GM21529 (cell line): Measurements from ENCODE around the gene ARID5A.

Source experiments
- ATAC-seq: cut with Tn5 transposase; IDR thresholded peaks from one replicate; pipeline ENCODE4 v1.9.1; 2021; ENCODE audit not compliant: unreplicated experiment

The ARID5A gene

DNA sequence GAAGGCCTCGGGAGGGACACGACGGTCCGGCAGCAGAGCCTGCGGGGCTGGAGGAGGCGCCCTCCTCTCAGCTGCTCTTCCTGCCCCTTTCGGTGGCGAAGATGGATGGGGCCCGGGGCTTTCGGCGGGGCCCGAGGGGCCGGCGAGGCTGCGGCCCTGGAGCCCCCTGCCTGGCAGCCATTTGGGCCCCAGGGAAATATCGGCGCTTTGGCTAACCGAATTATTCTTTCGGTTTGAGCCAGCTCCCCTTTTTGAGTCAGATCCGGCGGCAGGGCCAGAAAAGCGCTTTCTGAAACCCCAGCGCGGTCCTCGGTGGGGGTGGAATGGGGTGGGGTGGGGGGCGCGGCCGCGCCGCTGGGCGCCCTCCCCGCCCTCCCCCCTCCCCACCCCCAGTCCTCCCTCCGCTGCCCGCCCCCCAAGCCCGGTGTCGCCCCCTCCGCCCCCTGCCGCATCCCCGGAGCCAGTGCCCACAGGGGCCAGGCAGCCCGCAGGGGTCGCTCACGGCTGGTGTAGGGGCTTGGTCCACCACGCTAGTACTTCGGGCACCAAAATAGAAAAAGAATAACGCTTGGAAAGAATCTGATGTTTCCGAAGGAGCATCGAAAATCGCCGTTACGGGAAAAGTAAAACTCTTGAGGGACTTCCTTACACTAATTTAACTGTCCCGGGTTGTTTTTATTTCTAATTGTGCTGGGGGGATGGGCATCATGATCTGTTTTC lies 9.1 kb upstream of the ARID5A start:
- peak; percentile 36 for ATAC-seq

- no peak for ATAC-seq
These were observed 8.4 kb upstream of the ARID5A start for GRCh38 chr2:96528006-96528699.

DNA sequence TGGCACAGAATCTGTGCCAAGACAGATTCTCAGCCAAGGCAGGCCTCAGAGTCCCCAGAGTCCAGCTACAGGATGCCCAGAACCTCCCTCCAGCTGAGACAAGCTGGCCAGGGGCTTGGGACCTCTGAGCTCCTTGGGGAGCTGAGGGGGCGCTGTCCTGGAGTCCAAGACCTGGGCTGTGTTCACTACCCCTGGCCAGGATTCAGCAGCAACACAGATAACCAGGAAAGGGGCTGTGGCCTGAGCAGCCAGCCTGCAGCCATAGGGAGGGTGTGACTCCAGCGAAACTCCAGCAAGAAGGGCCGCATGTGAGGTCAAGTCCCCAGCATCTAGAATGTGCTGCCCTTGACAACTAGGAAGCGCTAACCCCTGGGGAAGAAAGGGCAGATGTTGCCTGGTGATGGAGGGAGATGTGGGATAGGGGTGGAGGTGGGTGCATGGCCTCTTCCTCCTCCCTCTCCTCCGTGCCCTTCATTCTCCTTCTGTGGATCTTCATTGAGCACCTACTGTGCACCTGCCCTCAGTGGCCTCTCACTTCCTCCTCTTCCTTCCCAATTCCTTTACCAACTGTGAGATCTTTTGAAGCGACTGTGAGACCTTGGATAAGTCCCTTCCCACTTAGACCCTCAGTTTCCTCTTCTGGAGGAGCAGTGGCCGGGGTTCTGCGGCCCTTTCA lies 7.7 kb upstream of the ARID5A start:
- ATAC-seq: no peak

GRCh38 chr2:96529376-96530143 lies 7.0 kb upstream of the ARID5A start:
- ATAC-seq: no peak

GRCh38 chr2:96530144-96530430 lies 6.5 kb upstream of the ARID5A start:
- no peak for ATAC-seq

DNA sequence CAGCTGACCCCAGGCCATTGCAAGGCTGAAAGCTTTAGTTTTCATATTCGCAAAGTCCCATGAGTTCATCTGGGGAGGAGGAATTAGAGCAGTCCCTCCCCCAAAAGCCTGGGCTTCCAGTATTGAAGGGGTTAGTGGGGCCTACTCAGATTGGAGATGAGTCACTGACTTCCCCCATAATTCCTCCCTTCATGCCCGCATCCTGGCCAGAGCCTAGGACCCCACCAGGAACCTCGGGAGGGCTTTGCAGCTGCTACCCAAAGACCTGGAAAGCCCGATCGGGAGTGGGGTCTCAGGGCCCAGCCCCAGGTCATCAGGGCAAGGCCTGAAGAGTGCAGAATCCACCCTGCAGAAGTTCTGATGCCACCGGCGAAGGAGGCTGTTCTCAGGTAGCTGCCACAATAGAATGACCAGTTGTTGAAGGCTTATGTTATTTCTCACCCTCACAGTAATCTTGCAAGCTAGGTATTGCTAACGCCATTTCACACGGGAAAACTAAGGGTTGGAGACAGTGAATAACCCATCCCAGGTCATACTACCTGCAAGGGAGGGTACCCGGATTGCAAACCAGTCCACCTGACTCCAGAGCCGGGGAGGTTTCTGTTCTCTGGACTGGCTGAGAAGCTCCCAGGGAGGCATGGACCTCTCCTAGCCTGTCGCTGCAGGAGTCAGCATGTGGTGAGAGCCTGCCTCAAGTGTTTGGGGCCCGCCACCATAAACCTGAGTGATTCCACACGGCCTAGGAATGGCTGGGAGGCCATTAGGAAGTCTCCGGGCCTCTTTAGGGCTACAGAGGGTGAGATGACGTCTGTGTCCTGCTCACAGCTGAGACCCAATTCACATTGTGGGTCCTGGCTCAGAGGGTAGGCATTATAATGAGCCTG lies 5.8 kb upstream of the ARID5A start:
- no peak for ATAC-seq

DNA sequence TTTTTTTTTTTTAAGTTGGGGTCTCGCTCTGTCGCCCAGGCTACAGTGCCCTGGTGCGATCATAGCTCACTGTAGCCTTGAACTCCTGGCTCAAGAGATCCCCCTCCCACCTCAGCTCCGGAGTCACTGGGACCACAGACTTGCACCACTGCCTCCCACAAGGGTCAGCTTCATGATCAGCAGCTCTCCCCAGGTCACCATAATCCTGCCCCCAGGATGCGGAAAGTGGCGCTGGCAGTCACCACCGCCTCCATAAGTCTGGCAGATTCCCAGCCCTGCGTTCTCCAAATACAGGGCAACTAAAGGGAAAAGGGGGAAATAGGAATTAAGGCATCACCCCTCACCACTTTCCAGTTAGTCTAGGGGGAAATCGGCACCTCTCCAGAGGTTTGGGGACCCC lies 5.2 kb upstream of the ARID5A start:
- ATAC-seq: no peak

DNA sequence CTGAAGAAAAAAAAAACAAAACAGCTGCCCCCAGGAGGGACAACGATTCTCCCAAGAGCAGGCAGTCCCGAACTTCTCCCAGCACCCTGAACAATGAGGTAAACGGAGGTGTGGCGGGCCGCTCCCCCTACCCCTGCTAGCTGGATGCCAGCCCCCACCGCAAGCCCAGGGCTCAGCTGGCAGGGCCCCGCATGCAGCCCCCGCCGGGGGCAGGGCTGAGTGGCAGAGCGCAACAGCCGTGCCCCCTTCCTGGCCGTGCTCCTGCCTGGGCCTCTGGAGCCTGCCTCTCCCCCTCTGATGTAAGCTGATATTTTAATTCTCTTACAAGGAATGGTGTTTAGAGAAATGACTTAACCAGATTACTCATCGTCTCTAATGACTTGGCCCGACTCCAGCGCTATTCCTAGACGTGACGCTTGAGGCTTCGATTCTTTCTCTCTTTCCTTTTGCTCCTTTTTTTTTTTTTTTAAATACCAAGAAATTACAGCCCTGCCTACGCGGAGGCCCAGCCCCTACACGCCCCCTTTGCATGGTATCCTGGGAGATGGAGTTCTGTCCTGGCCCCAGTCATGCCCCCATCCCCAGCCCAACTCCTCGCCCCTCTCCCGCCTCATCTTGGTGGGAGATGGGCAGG lies 4.6 kb upstream of the ARID5A start:
- peak; percentile 32 for ATAC-seq

DNA sequence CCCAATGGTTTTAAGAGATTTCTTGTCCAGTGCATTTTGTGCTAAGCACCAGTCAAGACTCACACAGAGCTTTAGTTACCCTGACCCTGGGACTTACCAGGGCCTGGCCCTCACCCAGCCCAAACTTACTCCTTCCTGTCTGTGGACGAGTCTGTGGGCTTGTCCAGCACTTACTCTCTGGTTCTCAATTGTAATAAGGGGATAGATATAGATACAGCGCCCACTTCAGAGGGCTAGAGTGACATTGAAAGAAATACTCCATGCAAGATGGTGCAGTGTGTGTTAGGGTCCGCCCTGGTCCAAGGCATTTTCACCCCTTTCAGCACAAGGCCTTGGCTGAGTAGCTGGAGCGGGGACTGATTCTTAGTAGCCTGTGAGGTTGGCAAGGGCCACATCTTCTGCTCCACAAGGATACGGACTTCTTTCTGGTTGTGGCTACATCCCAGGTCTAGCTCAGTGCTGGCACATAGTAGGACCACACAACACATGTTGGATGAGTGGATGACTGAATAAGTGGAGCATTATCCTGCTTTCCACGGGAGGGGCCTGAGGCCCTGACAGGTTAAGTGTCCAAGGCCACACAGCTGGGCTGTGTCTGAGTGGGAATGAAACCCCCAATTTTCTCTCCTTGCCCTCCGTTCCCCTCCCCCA lies 3.8 kb upstream of the ARID5A start:
- ATAC-seq: no peak

GRCh38 chr2:96533292-96534073 lies 3.1 kb upstream of the ARID5A start:
- ATAC-seq: no peak

DNA sequence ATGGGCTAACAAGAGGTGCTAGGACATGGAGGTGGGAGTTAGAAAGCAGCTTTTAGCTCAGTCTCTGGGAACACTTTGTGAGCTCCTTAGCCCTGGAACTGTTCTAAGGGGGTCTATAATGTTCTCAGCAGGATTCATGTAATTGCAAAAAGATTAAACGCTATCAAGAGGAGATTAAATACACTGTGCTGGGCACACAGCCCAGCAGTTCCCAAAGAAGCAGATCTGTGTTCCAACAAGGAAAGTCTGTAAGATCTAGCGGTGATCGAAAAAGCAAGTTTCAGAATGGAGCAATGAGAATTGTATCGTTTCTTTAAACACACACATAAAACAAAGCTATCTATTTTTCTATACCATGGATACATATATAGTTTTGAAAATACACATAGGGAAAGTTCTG lies 2.4 kb upstream of the ARID5A start:
- no peak for ATAC-seq

- no peak for ATAC-seq
These were observed 1.8 kb upstream of the ARID5A start for GRCh38 chr2:96534701-96535181.

DNA sequence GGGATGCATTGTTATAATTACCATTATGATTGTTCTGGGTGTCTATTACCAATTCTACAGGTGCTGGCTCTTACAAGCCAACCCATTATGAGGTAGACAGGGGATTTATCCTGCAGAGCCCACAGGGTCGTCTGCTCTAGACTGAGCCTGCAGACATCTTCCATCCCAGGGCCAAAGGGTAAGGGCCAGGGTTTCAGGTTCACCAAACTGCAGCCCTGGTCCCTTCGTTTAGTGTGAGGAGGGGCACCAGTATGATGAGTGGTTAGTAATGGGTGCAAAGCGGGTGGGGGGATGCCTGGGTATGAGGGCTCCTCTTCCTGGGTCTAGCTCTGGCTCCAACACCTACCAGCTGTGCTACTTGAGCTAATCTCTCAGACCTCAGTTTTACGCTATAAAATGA lies 1.2 kb upstream of the ARID5A start:
- no peak for ATAC-seq

DNA sequence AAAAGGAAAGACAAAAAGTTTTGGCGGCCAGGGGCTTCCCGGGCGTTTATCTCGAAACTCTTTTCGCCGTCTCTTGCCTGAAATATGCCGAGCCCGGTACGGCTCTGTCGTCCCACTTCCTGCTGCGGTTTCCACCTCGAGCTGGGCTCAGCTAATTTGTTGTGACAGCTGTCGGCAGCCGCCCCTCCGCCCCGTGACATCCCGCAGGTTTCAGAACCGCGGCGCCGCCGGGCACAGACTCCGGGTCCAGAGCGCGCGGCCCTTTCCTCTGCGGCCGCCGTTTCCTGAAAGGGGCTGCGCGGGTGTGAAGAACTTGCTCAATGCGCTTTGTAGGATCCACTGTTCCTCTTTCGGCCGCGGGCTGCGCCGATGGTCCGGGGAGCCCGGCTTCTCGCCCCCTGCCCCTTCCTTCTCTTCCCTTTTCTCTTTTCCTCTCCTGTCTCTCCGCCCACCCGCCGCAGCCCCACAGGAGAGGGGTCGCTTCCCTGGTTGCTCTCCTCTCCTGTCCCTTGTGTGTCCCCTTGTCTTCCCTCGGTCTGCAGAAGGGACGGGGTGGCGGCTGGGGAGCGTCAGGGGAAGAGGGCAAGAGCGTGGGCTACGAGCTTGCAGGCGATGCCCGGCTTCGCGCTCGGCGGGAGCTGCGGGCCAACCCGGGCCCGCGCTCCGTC lies 648 bp downstream of the ARID5A start:
- ATAC-seq: peak; percentile 57

DNA sequence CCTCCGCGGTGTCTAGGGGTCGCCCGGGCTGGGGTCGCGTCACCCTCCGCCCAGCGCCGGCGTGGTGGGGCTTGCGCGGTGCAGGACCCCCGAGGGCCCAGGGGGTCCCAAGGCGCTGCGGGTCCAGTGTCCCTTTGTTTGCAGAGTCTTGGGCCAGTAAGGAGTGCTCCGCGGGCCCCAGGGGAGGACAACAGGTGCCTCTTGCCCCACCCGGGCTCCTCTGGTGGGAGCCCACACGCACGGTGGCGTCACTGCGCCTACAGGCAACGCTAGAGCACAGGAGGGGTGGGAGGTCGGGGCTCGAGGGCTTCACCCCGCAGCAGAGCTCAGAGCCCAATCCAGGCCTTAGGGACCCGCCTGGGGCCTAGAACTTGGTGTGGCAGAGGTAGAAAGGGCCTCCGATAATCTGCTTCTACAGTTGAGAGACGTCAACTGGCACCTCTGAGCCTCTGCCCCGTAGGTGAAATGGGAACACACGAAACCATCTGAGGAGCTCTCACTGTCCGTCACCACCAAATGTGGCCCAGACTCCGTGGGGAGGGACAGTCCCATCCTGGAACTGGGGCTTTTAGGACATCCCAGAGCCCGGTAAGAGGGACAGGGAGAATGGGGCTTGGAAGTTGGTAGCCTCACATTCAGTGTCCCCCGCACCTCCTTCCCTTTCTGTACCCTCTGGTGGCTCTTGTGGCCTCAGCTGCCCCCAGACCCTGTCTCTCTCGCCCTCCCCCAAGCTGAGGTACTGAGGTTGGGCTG lies 1.4 kb downstream of the ARID5A start:
- no peak for ATAC-seq

GRCh38 chr2:96538487-96539214 lies 2.1 kb downstream of the ARID5A start:
- ATAC-seq: peak; percentile 19
